Activated CD8-positive, alpha-beta memory T cell treated with anti-CD3 and anti-CD28 coated beads for 48 hours (primary cell): ENCODE data around the gene RPL3.

Experiments
- DNase-seq, 3 experiments: peaks; one replicate each; pipeline ENCODE4 v3.0.0-alpha.2; 2020; ENCODE audit warnings: low read depth in 2 of 3, low spot score in 2 of 3

The RPL3 gene

DNA sequence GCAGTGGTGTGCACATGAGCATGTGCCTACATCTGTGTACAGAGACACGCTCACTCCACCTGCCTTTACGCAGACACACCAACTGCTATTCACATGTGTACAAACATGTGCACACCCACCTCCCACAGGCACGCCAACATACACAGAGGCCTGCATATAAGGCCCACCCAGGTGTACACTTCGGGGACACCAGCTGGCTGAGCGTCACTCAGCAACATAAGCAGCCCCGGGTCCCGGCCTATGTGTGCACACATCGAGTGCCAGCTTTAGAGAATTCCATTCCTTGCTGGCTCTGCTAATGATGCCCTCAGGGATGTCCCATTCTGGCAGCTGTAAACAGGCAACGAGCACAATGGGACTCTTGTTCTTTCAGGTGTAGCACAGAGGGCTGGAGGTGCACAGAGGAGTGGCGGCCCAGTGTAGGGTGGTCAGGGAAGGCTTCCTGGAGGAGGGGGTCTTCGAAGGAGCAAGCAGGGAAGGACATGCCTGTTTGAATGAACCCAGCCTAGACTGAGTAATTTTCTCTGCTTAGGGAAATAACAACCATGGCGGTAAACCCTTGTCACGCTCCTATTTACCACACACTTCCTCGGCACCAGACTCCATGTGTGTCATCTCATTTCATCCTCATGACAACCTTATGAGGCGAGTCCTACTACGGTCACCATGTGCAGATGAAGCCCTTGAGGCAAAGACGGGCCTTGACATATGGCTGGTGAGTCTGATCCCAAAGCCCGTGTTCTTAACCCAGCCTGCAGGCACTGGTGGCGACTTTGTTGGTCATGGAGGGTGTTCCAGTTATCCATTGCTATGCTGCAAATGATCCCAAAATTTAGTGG is 35.1 kb downstream of the RPL3 start:
- DNase-seq: no peak

DNA sequence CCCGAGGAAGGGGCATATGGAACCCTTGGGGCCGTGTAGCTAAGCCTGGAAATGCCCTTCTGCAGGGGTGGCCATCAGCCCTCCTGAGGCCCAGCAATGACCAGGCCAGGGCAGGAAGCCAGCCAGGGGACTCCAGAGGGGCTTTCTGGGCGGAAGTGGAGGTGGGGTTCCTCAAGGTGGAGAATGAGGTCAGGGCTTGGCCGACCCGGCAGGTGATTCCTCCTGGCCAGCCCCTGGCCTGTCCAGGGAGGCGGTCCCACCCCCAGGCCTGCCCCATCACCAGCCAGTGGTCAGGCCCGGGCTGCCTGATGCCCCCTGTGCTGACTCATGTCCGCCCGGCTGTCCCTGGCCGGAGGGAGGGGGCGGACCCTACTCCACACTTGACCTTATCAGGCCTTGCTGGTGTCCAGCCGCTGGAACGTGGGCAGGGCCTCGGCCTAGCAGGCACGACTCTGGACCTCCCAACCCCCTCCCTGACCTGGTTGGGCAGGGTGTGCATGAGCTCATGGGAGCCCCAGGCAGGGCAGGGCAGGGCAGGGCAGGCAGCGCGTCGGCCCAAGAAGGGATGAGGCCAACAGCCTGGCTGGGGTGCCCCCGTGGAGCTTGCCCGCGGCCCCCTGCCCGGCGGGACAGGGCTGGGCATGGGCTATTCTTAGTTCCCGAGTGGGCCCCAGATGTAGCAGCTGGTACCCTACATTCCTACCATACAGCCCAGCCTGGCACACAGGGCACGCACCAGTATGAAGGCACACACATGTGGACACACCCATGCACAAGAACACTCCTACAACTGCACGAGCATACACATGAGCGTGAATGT is 35.9 kb downstream of the RPL3 start:
- DNase-seq: no peak

DNA sequence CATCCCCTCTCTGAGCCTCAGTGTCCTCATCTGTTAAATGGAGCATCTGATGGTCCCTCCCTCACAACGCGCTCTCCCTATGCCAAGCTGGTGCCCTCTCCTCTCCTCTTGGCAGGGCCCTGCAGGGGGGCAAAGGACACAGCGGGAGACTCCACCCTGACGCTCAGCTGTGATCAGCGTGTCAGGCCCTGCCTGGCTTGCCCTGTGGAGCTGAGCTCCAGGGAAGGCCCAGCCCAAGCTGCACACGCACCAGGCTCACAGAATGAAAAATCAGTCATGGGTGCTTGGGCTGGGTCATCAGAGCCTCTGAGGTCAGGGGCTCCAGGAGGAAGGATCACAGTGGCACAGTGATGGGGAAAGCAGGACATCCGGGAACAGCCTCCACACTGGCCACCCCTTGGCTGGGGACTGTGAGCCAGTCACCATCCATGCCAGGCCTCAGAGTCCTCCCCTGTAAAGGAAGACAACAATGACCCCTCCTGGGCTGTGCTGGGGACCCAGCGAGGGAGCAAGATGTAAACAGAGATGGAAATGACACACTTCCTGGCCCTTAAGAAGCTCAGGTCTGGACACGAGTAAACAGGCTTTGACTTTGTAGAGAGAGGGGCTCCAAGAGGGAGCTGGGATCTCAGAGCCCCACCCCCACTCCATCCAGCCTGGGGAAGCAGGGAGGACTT is 36.6 kb downstream of the RPL3 start:
- no peak for DNase-seq

DNA sequence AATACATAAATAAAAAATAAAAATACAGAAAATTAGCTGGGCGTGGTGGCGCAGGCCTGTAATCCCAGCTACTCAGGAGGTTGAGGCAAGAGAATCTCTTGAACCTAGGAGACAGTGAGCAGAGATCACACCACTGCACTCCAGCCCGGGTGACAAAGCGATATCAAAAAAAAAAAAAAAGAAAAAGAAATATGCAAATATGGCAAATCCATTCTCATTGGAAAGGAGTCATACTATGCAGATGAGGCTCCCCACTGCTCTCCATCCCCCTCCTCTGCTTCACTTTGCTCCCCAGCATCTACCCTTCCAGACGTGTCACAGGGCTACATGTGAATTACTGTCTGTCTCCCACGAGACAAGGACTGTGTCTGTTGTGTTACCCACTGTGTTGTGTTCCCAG is 38.3 kb downstream of the RPL3 start:
- no peak for DNase-seq

DNA sequence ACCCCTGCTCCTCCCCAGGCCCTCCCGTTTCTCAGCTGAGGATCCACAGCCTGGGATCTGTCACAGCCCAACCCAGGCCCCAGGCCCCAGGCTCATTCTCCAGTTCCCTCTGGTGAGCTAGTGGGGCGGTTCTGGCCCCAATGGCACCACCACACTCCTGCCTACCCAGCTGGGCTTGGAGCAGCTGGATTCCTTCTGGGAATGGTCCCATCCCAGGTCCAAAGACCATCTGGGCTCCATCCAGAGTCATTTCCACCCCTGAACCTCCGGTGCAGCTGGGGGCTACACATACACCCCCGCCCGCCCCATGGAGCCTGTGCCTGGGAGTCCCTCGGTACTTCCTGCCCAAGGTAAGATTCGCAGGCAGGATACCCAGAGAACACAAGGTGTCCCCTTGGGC is 39.2 kb downstream of the RPL3 start:
- DNase-seq: no peak

DNA sequence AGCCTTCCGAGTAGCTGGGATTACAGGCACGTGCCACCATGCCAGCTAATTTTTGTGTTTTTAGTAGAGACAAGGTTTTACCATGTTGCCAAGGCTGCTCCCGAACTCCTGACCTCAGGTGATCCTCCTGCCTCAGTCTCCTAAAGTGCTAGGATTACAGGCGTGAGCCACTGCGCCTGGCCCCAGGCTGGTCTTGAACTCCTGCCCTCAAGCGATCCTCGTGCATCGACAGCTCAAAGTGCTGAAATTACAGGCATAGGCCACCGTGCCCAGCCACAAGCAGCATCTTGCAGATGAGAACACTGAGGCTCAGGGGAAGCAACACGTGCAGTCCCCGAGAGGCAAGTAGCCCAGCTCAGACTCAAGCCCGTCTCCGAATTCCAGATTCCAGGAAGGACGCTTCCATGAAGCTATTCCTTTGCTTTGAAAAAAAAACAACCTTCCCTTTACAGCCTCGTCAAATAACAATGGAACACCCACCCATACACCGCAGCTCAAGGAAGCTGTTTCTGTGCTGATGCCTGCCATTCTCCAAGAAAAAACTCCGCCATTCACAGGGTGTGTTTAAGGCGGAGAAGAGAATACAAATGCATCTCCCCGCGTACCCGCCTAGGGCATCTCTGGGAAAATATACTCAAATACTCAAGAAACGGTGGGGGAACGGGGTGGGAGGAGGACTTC is 40.1 kb downstream of the RPL3 start:
- no peak for DNase-seq

DNA sequence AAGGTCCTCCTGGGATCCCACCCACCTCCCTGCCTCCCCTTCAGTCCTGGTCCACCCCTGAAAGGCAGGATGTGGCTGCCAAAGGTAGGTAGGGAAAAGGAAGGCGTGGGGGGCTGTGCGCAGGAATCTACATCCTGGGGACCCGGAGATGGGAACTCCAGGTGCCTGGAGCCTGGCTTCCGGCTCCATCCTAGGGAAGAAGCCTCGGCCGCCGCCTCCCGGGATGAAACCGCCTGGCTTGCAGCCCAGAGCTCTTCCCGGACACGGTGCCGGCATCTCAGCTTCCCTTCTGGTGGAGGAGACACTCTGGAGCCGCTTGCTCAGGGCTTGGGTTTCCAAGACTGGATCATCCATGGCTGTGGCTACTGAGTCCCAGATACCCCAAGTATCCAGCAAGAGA is 41.4 kb downstream of the RPL3 start:
- DNase-seq: no peak

DNA sequence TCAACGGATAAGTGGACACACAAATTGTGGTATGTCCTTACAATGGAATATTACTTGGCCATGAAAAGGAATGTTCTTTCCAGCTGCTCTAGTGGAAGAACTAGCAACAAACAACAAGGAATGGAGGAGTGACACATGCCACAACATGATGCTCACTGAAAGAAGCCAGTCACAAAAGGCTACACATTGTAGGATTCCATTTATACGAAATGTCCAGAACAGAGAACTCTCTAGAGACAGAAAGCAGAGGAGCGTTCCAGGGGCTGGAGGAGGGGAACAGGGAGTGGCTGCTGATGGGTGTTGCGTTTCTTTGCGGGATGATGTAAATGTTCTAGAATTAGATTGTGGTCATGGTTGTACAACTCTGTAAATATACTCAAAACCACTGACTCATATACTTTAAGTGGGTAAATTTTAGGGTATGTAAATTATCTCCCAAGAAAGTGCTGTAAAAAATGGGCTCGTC is 42.2 kb downstream of the RPL3 start:
- no peak for DNase-seq

DNA sequence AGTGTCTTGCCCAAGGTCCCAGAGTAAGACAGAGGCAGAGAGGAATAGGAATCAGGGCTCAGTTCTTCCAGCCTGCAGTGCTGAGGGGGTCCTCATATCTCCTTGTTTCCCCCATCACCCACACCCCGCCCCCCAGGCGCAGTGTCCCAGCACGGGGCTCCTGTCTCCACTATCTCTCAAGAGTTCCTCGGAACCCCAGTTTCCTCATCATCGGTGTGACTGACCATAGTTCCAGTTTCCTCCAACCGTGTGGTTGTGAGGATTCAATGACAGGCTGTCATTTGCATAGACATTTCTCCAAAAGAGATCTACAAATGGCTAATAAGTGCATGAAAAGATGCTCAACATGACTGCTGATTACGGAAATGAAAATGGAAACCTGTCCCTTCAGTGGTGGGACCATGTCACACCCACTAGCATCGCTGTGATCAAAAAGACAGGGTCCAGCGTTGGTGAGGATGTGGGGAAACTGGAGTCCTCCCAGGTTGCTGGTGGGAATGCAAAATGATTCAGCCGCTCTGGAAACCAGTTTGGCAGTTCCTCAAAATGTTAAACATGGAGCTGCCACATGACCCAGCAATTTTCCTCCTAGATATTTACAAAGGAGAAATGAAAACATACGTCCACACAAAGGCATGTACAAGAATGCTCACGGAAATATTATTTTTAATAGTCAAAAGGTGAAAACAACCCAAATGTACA is 42.8 kb downstream of the RPL3 start:
- no peak for DNase-seq

DNA sequence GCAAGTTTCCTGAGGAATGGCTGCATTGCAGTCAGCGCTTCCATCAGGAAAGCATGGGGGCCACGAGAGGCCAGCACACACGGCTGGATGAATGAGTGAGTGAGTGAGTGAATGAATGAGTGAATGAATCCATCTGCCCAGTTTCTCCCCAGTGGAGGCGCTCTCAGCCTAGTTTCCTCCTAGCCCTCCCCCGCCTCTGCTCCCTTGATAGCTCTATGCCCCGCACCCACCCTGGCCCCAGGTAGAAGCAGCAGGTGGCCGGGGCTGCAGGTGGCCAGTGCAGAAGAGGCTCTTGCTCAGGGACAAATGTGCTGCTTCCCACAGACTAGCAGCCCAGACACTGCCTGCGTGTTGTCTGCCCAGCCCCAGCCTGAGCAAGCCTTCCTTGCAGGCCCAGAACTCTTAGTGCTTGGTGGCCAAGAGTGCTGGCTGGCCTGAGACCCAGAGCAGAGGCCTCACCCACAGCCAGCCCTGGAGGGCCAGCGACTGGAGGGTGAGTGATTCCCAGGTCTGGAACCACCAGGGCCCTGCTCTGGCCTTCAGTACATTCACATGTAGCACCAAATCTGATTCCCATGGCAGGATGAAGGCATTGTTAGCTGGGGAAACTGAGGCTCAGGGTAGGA is 43.5 kb downstream of the RPL3 start:
- DNase-seq: no peak

DNA sequence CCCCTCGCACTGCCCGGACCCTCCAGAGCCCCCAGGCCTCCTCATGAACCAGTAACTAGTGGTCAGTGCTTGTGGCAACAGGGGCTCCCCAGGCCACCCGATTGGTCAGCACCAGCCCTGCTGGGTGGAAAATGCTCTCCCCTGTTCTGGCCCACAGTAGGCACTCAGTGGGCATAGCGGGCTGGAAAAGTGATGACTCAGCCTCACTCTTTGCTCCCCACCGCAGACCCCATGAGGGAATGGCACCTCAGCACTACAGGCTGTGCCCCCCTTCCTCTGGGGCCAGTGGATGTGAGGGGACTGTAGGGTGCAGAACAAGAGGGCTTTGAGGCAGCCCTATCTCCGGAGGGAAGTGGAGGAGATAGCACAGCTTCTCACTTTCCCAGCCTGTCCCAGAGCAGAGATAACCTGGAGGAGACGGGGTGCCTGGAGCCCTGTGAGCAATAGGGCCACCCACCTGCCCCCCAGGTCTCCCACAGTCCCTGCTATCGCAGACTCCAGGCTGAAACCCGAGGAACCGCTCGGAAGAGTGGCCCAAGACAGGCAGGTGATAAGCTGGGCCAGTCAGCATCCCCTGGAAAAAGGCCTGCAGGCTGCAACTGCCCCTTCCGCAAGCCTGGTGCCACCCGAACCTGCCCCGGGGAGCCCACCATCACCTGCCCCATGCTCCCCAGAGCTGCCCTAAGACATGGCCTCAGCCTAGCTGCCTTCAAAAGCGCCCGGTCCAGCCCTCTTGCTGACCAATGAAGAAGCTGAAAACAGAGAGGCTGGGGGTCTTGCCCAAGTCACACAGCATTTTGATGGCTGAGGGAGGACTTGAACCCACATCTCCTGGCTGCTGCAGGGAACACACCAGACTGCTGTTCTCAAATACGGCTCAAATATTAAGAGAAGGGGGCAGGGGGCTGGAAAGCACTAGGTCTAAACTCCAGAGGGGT is 45.2 kb downstream of the RPL3 start:
- DNase-seq: no peak

DNA sequence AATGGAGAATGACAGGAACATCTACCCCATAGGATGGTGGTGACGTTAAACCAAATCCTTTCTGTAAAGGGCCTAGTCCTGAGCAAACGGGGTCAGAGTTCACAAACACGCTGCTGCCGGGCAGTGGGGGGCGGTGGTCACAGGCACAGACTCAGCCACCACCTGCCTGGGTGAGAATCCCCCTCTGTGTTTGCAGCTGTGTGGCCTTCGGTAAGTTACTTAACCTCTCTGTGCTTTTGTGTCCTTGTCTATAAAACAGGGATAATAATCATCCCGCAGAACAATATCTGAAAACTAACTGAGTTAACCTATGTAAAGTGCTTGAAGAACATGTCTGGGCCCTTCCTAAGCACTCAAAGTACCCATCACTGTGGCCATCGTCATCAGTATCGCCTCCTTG is 48.6 kb downstream of the RPL3 start:
- no peak for DNase-seq

DNA sequence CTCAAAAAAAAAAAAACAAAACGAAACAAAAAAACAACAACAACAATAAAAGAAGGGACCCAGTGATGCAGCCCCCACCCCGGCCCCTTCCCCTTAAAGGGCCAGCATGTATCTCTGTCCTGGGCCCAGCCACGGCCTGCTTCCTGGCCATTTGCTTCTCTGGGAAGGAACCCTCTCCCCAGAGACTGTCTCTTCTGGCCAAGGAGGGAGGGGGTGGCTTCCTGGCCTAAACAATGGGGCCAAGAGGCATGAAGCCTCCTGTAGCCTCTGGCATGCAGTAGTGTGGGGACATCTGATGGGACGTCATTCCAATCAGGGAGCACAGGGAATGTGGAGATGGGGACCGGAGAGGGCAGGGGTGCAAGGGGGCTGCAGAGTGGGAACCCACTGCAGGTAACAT is 49.1 kb downstream of the RPL3 start:
- DNase-seq: no peak

DNA sequence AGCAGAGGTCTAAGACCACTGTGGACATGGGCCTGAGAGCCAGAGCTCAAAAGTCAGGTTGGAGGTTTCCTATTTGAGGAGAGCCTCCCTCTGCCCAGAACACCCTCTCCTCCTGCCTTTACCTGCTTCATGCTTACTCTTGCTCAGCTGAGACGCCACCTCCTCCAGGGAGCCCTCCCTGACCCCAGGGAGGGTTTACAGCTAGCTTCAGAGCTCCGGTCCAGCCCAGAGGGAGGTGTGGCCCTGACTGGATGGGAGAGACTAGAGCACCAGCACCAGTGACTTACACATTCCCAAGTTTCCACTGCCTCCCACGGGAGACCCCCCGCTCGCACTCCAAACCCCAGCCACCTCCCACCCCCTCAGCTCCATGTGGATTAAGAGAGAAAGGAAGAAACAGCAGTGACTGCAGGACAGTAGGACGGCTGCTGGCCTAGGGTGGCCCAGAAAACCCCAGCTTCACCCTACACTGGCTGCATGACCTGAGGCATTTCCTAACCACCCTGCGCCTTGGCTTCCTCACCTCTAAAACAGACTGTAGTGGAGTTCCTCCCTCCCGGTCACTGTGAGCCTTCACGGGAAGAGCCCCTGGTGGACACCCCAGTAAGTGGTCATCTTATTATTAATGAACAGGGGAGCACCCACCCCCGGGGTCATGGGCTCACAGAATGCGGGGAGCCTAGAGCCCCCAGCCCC is 50.2 kb downstream of the RPL3 start:
- no peak for DNase-seq

DNA sequence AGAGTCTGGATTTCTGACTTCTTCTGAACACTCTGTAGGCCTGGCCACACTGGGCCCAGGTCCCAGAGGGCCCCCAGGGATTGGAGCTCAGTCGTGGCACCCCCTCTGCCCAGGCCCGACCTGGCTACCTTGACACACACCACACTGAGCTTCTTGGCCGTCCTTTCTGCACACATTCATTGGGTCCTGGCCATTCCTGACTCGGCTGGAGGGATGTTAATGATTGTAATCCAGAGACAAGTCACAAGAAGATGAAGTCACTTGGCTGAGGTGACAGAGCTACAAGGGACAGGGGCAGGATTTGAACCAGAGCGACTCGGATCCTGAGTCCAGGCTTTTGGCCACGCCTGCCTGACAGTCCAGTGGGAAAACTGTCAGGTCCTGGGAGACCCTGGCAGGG is 50.8 kb downstream of the RPL3 start:
- no peak for DNase-seq

DNA sequence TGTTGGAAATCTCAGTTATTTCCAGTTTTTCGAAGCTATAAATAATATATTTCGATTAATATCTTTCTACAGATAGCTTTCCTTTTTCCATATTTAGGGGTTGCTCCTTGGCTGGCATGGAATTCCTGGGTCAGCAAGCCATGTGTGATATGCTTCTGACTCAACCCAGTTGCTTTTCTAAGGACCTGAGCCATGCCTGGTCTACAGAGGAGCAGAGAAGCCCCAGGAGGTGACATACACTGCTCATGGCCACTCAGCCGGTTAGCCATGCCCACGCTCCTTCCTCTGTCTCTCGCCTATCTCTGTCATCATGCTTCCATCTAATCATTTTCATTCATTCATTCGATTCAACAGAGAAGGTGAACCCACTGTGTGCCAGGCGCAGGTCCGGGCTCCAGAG is 51.4 kb downstream of the RPL3 start:
- no peak for DNase-seq

DNA sequence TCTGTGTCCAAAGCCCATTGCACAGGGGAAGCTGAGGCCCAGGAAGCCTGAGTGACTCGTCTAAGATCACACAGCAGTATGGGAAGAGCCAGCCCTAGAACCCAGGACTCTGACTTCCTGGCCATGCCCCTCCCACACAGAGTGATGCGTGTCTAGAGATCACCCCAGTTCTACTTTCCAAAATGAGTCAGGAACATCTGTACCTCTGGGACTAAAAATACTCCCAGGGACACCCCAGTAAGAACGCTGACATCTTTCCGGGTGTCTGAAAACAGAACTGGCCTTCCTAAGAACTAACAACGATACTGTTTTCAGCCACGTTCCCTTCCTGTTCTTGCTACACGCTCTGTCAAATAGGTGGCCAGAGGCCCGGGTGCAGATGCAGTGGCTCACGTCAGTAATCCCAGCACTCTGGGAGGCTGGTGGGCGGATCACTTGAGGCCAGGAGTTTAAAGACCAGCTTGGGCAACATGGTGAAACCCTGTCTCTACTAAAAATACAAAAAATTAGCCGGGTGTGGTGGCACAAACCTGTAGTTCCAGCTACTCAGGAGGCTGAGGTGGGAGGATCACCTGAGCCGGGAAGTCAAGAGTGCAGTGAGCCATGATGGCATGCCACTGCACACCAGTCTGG is 52.9 kb downstream of the RPL3 start:
- no peak for DNase-seq
